HCT116 (cell line): ENCODE results near the gene UBE2O. TPM values are rescaled to one million over a fixed set of nuclear protein-coding genes. Genes with fewer than 3 reads are reported as not detected.

ENCODE experiments used
- ATAC-seq: fragments of 200-7000 bp; cut with Tn5 transposase; 2 replicates; pipeline ENCODE4 v1.9.1; 2020; ENCODE audit warnings: mild to moderate bottlenecking, moderate library complexity
- BruUV-seq: library from RNA; stranded (reverse); fragments of 400-500 nt; replicated peaks from 2 replicates; lab custom pipeline; 2021; lab: Mats Ljungman, UMichigan
- CTCF ChIA-PET: fragments of 300-600 bp; sonication (Branson Sonifier 250); formaldehyde crosslinking; loops from one replicate; lab custom pipeline; 2021; ENCODE audit warnings: antibody characterized with exemption; lab: Charles Lee
- POLR2A ChIA-PET: fragments of 300-600, 350-600 bp; sonication (Branson Sonifier 250); formaldehyde crosslinking; loops from one replicate; lab custom pipeline; 2021; ENCODE audit warnings: antibody characterized with exemption; lab: Charles Lee
- RAD21 ChIA-PET, 2 experiments: fragments of 300-600 bp; sonication (Branson Sonifier 250); formaldehyde crosslinking; loops; one replicate each; lab custom pipeline; 2023; ENCODE audit warnings: low total read pairs in 2 of 2; ENCODE audit not compliant: uncharacterized antibody in 2 of 2, unreplicated experiment in 2 of 2, low non-redundant PET in 1 of 2; lab: Charles Lee
- DNase-seq: peaks from one replicate; pipeline ENCODE4 v3.0.0-alpha.2; 2010; ENCODE audit warnings: low read depth, low spot score
- H2AFZ ChIP-seq: fragments of 200-600 bp; shearing (Covaris generic), sonication (generic); 2 replicates; pipeline ENCODE4 v1.6.1; 2017; ENCODE audit warnings: low read depth, mixed run types, mixed read lengths, antibody characterized with exemption, low read length; ENCODE audit not compliant: poor library complexity, severe bottlenecking
- H3K27ac ChIP-seq: 2 replicates; pipeline ENCODE4 v1.5.1; 2012; ENCODE audit warnings: low read depth, low read length
- H3K27me3 ChIP-seq: fragments of 200-600 bp; sonication (generic); 2 replicates; pipeline ENCODE4 v1.6.1; 2016; ENCODE audit warnings: mixed run types, low read length, mixed read lengths; ENCODE audit not compliant: insufficient read depth
- H3K36me3 ChIP-seq, 2 experiments: fragments of 200-500 bp in 1 of 2; fragments of 200-600 bp in 1 of 2; sonication (Bioruptor generic) in 1 of 2; sonication (generic) in 1 of 2; 2 replicates each; pipeline versions ENCODE4 v1.5.1 to v1.6.1; 2014 to 2016; ENCODE audit warnings: low read length in 2 of 2, inconsistent platforms in 1 of 2, mixed read lengths in 1 of 2, mixed run types in 1 of 2; ENCODE audit not compliant: insufficient read depth in 2 of 2, control insufficient read depth in 1 of 2
- H3K4me1 ChIP-seq, 2 experiments: fragments of 200-600 bp in 1 of 2; sonication (generic) in 1 of 2; 2 replicates each; pipeline versions ENCODE4 v1.5.1 to v1.6.1; 2012 to 2017; ENCODE audit warnings: low read length in 2 of 2, inconsistent platforms in 1 of 2, mild to moderate bottlenecking in 1 of 2, mixed read lengths in 1 of 2, mixed run types in 1 of 2, moderate library complexity in 1 of 2; ENCODE audit not compliant: insufficient read depth in 2 of 2, control insufficient read depth in 1 of 2
- H3K4me2 ChIP-seq: fragments of 200-600 bp; sonication (generic); 2 replicates; pipeline ENCODE4 v1.6.1; 2017; ENCODE audit warnings: mixed run types, low read length, mixed read lengths
- H3K4me3 ChIP-seq, 2 experiments: fragments of 200-600 bp in 1 of 2; sonication (generic) in 1 of 2; replicated peaks in 1 of 2; 2 replicates each; pipeline ENCODE4 v1.5.1; 2011 to 2016; ENCODE audit warnings: low read length in 2 of 2, control low read depth in 1 of 2, low read depth in 1 of 2, mild to moderate bottlenecking in 1 of 2, mixed read lengths in 1 of 2, mixed run types in 1 of 2
- H3K79me2 ChIP-seq: fragments of 200-600 bp; sonication (generic); 2 replicates; pipeline ENCODE4 v1.6.1; 2017; ENCODE audit warnings: mild to moderate bottlenecking, mixed run types, low read length, moderate library complexity, mixed read lengths; ENCODE audit not compliant: insufficient read depth
- H3K9ac ChIP-seq: fragments of 200-600 bp; sonication (generic); 2 replicates; pipeline ENCODE4 v1.6.1; 2016; ENCODE audit warnings: low read length, mixed read lengths
- H3K9me2 ChIP-seq: fragments of 200-600 bp; sonication (generic), shearing (Covaris generic); 2 replicates; pipeline ENCODE4 v1.6.1; 2017; ENCODE audit warnings: mixed run types, mild to moderate bottlenecking, moderate library complexity; ENCODE audit not compliant: insufficient read depth
- H3K9me3 ChIP-seq, 2 experiments: fragments of 200-500 bp in 1 of 2; fragments of 200-600 bp in 1 of 2; sonication (Bioruptor generic) in 1 of 2; sonication (generic) in 1 of 2; 2 replicates each; pipeline ENCODE4 v1.6.1; 2014 to 2017; ENCODE audit warnings: low read length in 2 of 2, mixed read lengths in 2 of 2, inconsistent platforms in 1 of 2, low read depth in 1 of 2, mild to moderate bottlenecking in 1 of 2, mixed run types in 1 of 2, moderate library complexity in 1 of 2; ENCODE audit not compliant: control insufficient read depth in 1 of 2, insufficient read depth in 1 of 2
- H4K20me1 ChIP-seq: fragments of 200-600 bp; sonication (generic), shearing (Covaris generic); 2 replicates; pipeline ENCODE4 v1.6.1; 2017; ENCODE audit warnings: mixed run types, mild to moderate bottlenecking, moderate library complexity; ENCODE audit not compliant: insufficient read depth
- CBX3 ChIP-seq: IDR thresholded peaks from 2 replicates; pipeline ENCODE4 v1.6.1; 2012; ENCODE audit warnings: low read depth
- CTCF ChIP-seq, 3 experiments: fragments of 200-600 bp in 1 of 3; sonication (generic) in 1 of 3; IDR thresholded peaks in 2 of 3; conservative IDR thresholded peaks in 1 of 3; 2 replicates each; pipeline ENCODE4 v1.5.1; 2012 to 2017; ENCODE audit warnings: low read depth in 2 of 3, low read length in 2 of 3, antibody characterized with exemption in 1 of 3, borderline replicate concordance in 1 of 3, control low read depth in 1 of 3, mild to moderate bottlenecking in 1 of 3, mixed read lengths in 1 of 3, mixed run types in 1 of 3, moderate library complexity in 1 of 3; ENCODE audit not compliant: insufficient read depth in 1 of 3
- EGR1 ChIP-seq: IDR thresholded peaks from 2 replicates; pipeline ENCODE4 v1.6.1; 2012; ENCODE audit warnings: low read depth
- ELF1 ChIP-seq: IDR thresholded peaks from 2 replicates; pipeline ENCODE4 v1.6.1; 2012; ENCODE audit warnings: low read depth, borderline replicate concordance
- EZH2phosphoT487 ChIP-seq: fragments of 200-600 bp; IDR thresholded peaks from 2 replicates; pipeline ENCODE4 v1.6.1; 2018; ENCODE audit warnings: antibody characterized with exemption, borderline replicate concordance
- JUND ChIP-seq: IDR thresholded peaks from 2 replicates; pipeline ENCODE4 v1.6.1; 2012
- POLR2A ChIP-seq: IDR thresholded peaks from 2 replicates; pipeline ENCODE4 v1.7.0; 2011; ENCODE audit warnings: borderline replicate concordance; ENCODE audit not compliant: insufficient read depth, insufficient read length; ENCODE audit errors: extremely low read depth
- POLR2AphosphoS5 ChIP-seq: IDR thresholded peaks from 2 replicates; pipeline ENCODE4 v1.6.1; 2011; ENCODE audit warnings: mild to moderate bottlenecking, low read depth, low read length, moderate library complexity
- SRF ChIP-seq: IDR thresholded peaks from 2 replicates; pipeline ENCODE4 v1.6.1; 2012; ENCODE audit warnings: low read depth
- ZNF274 ChIP-seq: fragments of 200-500 bp; sonication (Bioruptor generic); IDR thresholded peaks from 2 replicates; pipeline ENCODE4 v1.6.1; 2014; ENCODE audit warnings: mild to moderate bottlenecking, low read depth, low read length, inconsistent platforms
- intact Hi-C: fragments of 100-400 bp; cut with micrococcal nuclease; formaldehyde crosslinking; loops from 2 replicates; pipeline ENCODE4 v1.10.0; 2022
- total RNA-seq: library from RNA; stranded (reverse); gene quantifications from one replicate; pipeline ENCODE4 v1.2.1, GENCODE V29; 2021; ENCODE audit not compliant: unreplicated experiment

The UBE2O gene
- total RNA-seq, 1 experiment from 2014 or later, result 59.1 TPM

DNA sequence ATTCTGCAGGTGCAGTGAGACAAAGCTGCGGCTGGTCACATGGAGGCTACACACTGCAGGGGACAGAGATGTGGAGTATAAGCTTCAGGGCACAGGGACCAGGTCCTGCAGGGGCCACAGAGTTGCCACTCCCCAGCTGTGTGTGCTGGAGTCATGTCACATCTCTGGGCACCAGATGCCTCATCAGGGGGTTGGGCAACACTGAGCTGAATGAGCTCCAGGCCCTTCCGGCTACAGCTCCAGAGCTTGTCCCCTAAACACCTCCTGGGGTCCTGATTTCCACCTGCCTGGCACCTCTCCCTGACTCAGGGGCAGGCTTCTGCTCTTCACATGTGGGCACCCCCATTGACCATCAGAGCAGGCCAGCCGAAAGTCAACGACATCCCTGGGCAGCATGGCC lies 36.1 kb downstream of the UBE2O start:
- ChIA-PET CTCF (interaction anchor here (1.1 kb wide), 1 partner anchor 19 kb away, joined by 5 read pairs; no protein-coding TSS in a partner anchor), RAD21 (no interaction called here), POLR2A (no interaction called here)
- DNase-seq (no peak), ATAC-seq (no peak)
- BruUV-seq, result no TSS peak
- H2AFZ ChIP-seq, result no peak overlapping the region
- no peaks in the 10 kb centered on the region for H3K9me2 ChIP-seq
- H3K9ac ChIP-seq, result no peak overlapping the region
- peaks cover 0 to 4% of the 10 kb centered on the region in 2 experiments; a peak in 1 of 4 replicates for H3K36me3 ChIP-seq
- no peak overlapping the region for H3K4me3 ChIP-seq
- peaks cover 0 to 4% of the 10 kb centered on the region in 2 experiments; a peak in 1 of 4 replicates for H3K4me1 ChIP-seq
- TF ChIP-seq EGR1, result no peak
- H3K79me2 ChIP-seq, result peaks cover 92% of the 10 kb centered on the region
- intact Hi-C loops, result no loop called here
- H3K27ac ChIP-seq, result no peak overlapping the region
- H3K27me3 ChIP-seq, result no peaks in the 10 kb centered on the region
- no peaks in the 10 kb centered on the region for H3K9me3 ChIP-seq
- no peak overlapping the region for H3K4me2 ChIP-seq
- peaks cover 4% of the 10 kb centered on the region; the same call in 1 of the 2 replicates for H4K20me1 ChIP-seq

- ChIA-PET CTCF (interaction anchor here (1.1 kb wide), 1 partner anchor 19 kb away, joined by 5 read pairs; no protein-coding TSS in a partner anchor), POLR2A (no interaction called here), RAD21 (no interaction called here)
- H3K27me3 ChIP-seq, result no peaks in the 10 kb centered on the region
- H2AFZ ChIP-seq, result no peak overlapping the region
- no peaks in the 10 kb centered on the region; a peak in 1 of 4 replicates for H3K4me1 ChIP-seq
- DNase-seq, result no peak
- no peak for ATAC-seq
- H3K9me3 ChIP-seq, result no peaks in the 10 kb centered on the region
- H3K79me2 ChIP-seq, result peaks cover 92% of the 10 kb centered on the region
- no TSS peak for BruUV-seq
- H4K20me1 ChIP-seq, result peaks cover 4% of the 10 kb centered on the region; the same call in 1 of the 2 replicates
- H3K4me3 ChIP-seq, result no peak overlapping the region
- intact Hi-C loops, result no loop called here
- no peaks in the 10 kb centered on the region for H3K9me2 ChIP-seq
- H3K9ac ChIP-seq, result no peak overlapping the region
- peaks cover 0 to 4% of the 10 kb centered on the region in 2 experiments; a peak in 1 of 4 replicates for H3K36me3 ChIP-seq
- H3K27ac ChIP-seq, result no peak overlapping the region
- no peak overlapping the region for H3K4me2 ChIP-seq
- TF ChIP-seq ELF1 (no peak), CBX3 (no peak), EZH2phosphoT487 (no peak), JUND (no peak), ZNF274 (no peak), POLR2A (no peak), SRF (no peak), POLR2AphosphoS5 (no peak), CTCF (IDR thresholded peaks at IDR 0.05 in 2 of 3, conservative IDR thresholded peaks at IDR 0.05 in 1 of 3; ENCODE audit: borderline replicate concordance in 1 of 3, insufficient read depth in 1 of 3, low read depth in 2 of 3, low read length in 2 of 3) (no peak)
- TF ChIP-seq, all 23 proteins: peak for 0
Measured at GRCh38 chr17:76416457-76416856, 36.5 kb downstream of the UBE2O start.
